Measurements from ENCODE around the gene LBX2.

Gene LBX2

GRCh38 chr2:74540291-74540690, 40.9 kb upstream of the LBX2 start:
- H3K36me3 ChIP-seq (ENCODE audit: control insufficient read depth, insufficient read depth, low read length): no peaks in the 10 kb centered on the region
- no peak overlapping the region for H2BK15ac ChIP-seq (replicated peaks; ENCODE audit: low read depth)
- H3K18ac ChIP-seq (ENCODE audit: low read length): no peak overlapping the region
- H3K9ac ChIP-seq (ENCODE audit: low read length): no peak overlapping the region
- H3K27ac ChIP-seq (ENCODE audit: low read depth, low read length): no peak overlapping the region
- no CpG with 5 or more reads among the region's 5 CpGs for WGBS (ENCODE audit: extremely low coverage, insufficient coverage, low lambda C conversion rate)
- H3K4me1 ChIP-seq (ENCODE audit: control insufficient read depth, low read depth, low read length): no peaks in the 10 kb centered on the region
- no peak overlapping the region for H3K23ac ChIP-seq (ENCODE audit: low read length)
- H4K5ac ChIP-seq (ENCODE audit: low read length): no peak overlapping the region
- H2BK5ac ChIP-seq (ENCODE audit: low read length): no peak overlapping the region
- no peak overlapping the region for H3K4me3 ChIP-seq (ENCODE audit: low read length)
- H4K8ac ChIP-seq (ENCODE audit: low read depth, low read length): no peak overlapping the region
- H3K4ac ChIP-seq (ENCODE audit: low read depth, low read length): no peak overlapping the region
- H2BK120ac ChIP-seq (ENCODE audit: low read depth, low read length): no peak overlapping the region
- no peaks in the 10 kb centered on the region for H3K79me2 ChIP-seq (ENCODE audit: control insufficient read depth, insufficient read depth, low read length)
- no peaks in the 10 kb centered on the region for H3K79me1 ChIP-seq (ENCODE audit: low read length)
- H2AK5ac ChIP-seq (ENCODE audit: low read length): no peak overlapping the region
- DNase-seq: no peak
- no peak overlapping the region for H3K56ac ChIP-seq (ENCODE audit: low read length)
- no peak overlapping the region for H3K4me2 ChIP-seq (ENCODE audit: low read length)
- H3K27me3 ChIP-seq (ENCODE audit: insufficient read depth, low read length, poor library complexity): peaks cover 2% of the 10 kb centered on the region

GRCh38 chr2:74538881-74539339, 39.5 kb upstream of the LBX2 start:
- Histone ChIP-seq H3K36me3 (ENCODE audit: control insufficient read depth, insufficient read depth, low read length) (no peaks in the 10 kb centered on the region), H3K4me3 (ENCODE audit: low read length) (no peak overlapping the region), H3K23ac (ENCODE audit: low read length) (no peak overlapping the region), H2BK15ac (replicated peaks; ENCODE audit: low read depth) (no peak overlapping the region), H2BK5ac (ENCODE audit: low read length) (no peak overlapping the region), H3K56ac (ENCODE audit: low read length) (no peak overlapping the region), H4K8ac (ENCODE audit: low read depth, low read length) (no peak overlapping the region), H2BK120ac (ENCODE audit: low read depth, low read length) (no peak overlapping the region), H4K5ac (ENCODE audit: low read length) (no peak overlapping the region), H3K79me2 (ENCODE audit: control insufficient read depth, insufficient read depth, low read length) (no peaks in the 10 kb centered on the region), H3K27me3 (ENCODE audit: insufficient read depth, low read length, poor library complexity) (no peaks in the 10 kb centered on the region), H3K27ac (ENCODE audit: low read depth, low read length) (no peak overlapping the region), H3K18ac (ENCODE audit: low read length) (no peak overlapping the region), H3K9ac (ENCODE audit: low read length) (no peak overlapping the region), H3K4me1 (ENCODE audit: control insufficient read depth, low read depth, low read length) (no peaks in the 10 kb centered on the region), H3K79me1 (ENCODE audit: low read length) (no peaks in the 10 kb centered on the region), H3K4me2 (ENCODE audit: low read length) (no peak overlapping the region), H3K4ac (ENCODE audit: low read depth, low read length) (no peak overlapping the region), H2AK5ac (ENCODE audit: low read length) (no peak overlapping the region)
- no peak for DNase-seq
- no CpG with 5 or more reads among the region's 7 CpGs for WGBS (ENCODE audit: extremely low coverage, insufficient coverage, low lambda C conversion rate)

- no peak overlapping the region for H4K5ac ChIP-seq (ENCODE audit: low read length)
- H3K27me3 ChIP-seq (ENCODE audit: insufficient read depth, low read length, poor library complexity): no peaks in the 10 kb centered on the region
- no peaks in the 10 kb centered on the region for H3K36me3 ChIP-seq (ENCODE audit: control insufficient read depth, insufficient read depth, low read length)
- H3K27ac ChIP-seq (ENCODE audit: low read depth, low read length): no peak overlapping the region
- no peak overlapping the region for H2BK120ac ChIP-seq (ENCODE audit: low read depth, low read length)
- H3K4me3 ChIP-seq (ENCODE audit: low read length): no peak overlapping the region
- H3K18ac ChIP-seq (ENCODE audit: low read length): no peak overlapping the region
- WGBS (ENCODE audit: extremely low coverage, insufficient coverage, low lambda C conversion rate): no CpG with 5 or more reads among the region's 4 CpGs
- H3K23ac ChIP-seq (ENCODE audit: low read length): no peak overlapping the region
- no peak overlapping the region for H2BK5ac ChIP-seq (ENCODE audit: low read length)
- H3K4me2 ChIP-seq (ENCODE audit: low read length): no peak overlapping the region
- H3K79me1 ChIP-seq (ENCODE audit: low read length): no peaks in the 10 kb centered on the region
- no peak overlapping the region for H3K4ac ChIP-seq (ENCODE audit: low read depth, low read length)
- no peaks in the 10 kb centered on the region for H3K79me2 ChIP-seq (ENCODE audit: control insufficient read depth, insufficient read depth, low read length)
- no peak for DNase-seq
- H4K8ac ChIP-seq (ENCODE audit: low read depth, low read length): no peak overlapping the region
- no peak overlapping the region for H2AK5ac ChIP-seq (ENCODE audit: low read length)
- H3K4me1 ChIP-seq (ENCODE audit: control insufficient read depth, low read depth, low read length): no peaks in the 10 kb centered on the region
- H2BK15ac ChIP-seq (replicated peaks; ENCODE audit: low read depth): no peak overlapping the region
- no peak overlapping the region for H3K56ac ChIP-seq (ENCODE audit: low read length)
- H3K9ac ChIP-seq (ENCODE audit: low read length): no peak overlapping the region
Observed at GRCh38 chr2:74537140-74537539, 37.7 kb upstream of the LBX2 start.

- Histone ChIP-seq H3K18ac (ENCODE audit: low read length) (no peak overlapping the region), H4K8ac (ENCODE audit: low read depth, low read length) (no peak overlapping the region), H3K23ac (ENCODE audit: low read length) (no peak overlapping the region), H3K4me1 (ENCODE audit: control insufficient read depth, low read depth, low read length) (no peaks in the 10 kb centered on the region), H3K56ac (ENCODE audit: low read length) (no peak overlapping the region), H3K27me3 (ENCODE audit: insufficient read depth, low read length, poor library complexity) (no peaks in the 10 kb centered on the region), H2BK5ac (ENCODE audit: low read length) (no peak overlapping the region), H4K5ac (ENCODE audit: low read length) (no peak overlapping the region), H3K79me2 (ENCODE audit: control insufficient read depth, insufficient read depth, low read length) (no peaks in the 10 kb centered on the region), H3K9ac (ENCODE audit: low read length) (no peak overlapping the region), H2BK120ac (ENCODE audit: low read depth, low read length) (no peak overlapping the region), H3K4ac (ENCODE audit: low read depth, low read length) (no peak overlapping the region), H3K36me3 (ENCODE audit: control insufficient read depth, insufficient read depth, low read length) (no peaks in the 10 kb centered on the region), H3K79me1 (ENCODE audit: low read length) (peaks cover 1% of the 10 kb centered on the region), H3K4me3 (ENCODE audit: low read length) (no peak overlapping the region), H2AK5ac (ENCODE audit: low read length) (no peak overlapping the region), H3K4me2 (ENCODE audit: low read length) (no peak overlapping the region), H3K27ac (ENCODE audit: low read depth, low read length) (no peak overlapping the region), H2BK15ac (replicated peaks; ENCODE audit: low read depth) (no peak overlapping the region)
- no CpG with 5 or more reads among the region's 23 CpGs for WGBS (ENCODE audit: extremely low coverage, insufficient coverage, low lambda C conversion rate)
- no peak for DNase-seq
Observed at GRCh38 chr2:74536166-74536950, 37.0 kb upstream of the LBX2 start.

GRCh38 chr2:74535440-74535965, 36.1 kb upstream of the LBX2 start:
- Histone ChIP-seq H3K4me1 (ENCODE audit: control insufficient read depth, low read depth, low read length) (peaks cover 1% of the 10 kb centered on the region), H3K79me2 (ENCODE audit: control insufficient read depth, insufficient read depth, low read length) (no peaks in the 10 kb centered on the region), H3K9ac (ENCODE audit: low read length) (no peak overlapping the region), H4K5ac (ENCODE audit: low read length) (no peak overlapping the region), H2BK5ac (ENCODE audit: low read length) (no peak overlapping the region), H3K27ac (ENCODE audit: low read depth, low read length) (no peak overlapping the region), H3K79me1 (ENCODE audit: low read length) (peaks cover 1% of the 10 kb centered on the region), H2BK120ac (ENCODE audit: low read depth, low read length) (no peak overlapping the region), H4K8ac (ENCODE audit: low read depth, low read length) (no peak overlapping the region), H3K36me3 (ENCODE audit: control insufficient read depth, insufficient read depth, low read length) (no peaks in the 10 kb centered on the region), H3K4me2 (ENCODE audit: low read length) (no peak overlapping the region), H3K27me3 (ENCODE audit: insufficient read depth, low read length, poor library complexity) (no peaks in the 10 kb centered on the region), H3K18ac (ENCODE audit: low read length) (no peak overlapping the region), H2AK5ac (ENCODE audit: low read length) (no peak overlapping the region), H2BK15ac (replicated peaks; ENCODE audit: low read depth) (no peak overlapping the region), H3K56ac (ENCODE audit: low read length) (no peak overlapping the region), H3K4me3 (ENCODE audit: low read length) (no peak overlapping the region), H3K23ac (ENCODE audit: low read length) (no peak overlapping the region), H3K4ac (ENCODE audit: low read depth, low read length) (no peak overlapping the region)
- DNase-seq: no peak
- WGBS (ENCODE audit: extremely low coverage, insufficient coverage, low lambda C conversion rate): no CpG with 5 or more reads among the region's 10 CpGs
